ENCODE measurements around the gene MPP3. TPM values are rescaled to one million over a fixed set of nuclear protein-coding genes. Genes with fewer than 3 reads are reported as not detected.
"Not testable (repeated sequence)": the region's sequence is repeated elsewhere in the genome, so short reads cannot be mapped to it uniquely, and the experiment has no call there.

MPP3 gene
- total RNA-seq, 1 donor from 2014 or later = 11.8 TPM

DNA sequence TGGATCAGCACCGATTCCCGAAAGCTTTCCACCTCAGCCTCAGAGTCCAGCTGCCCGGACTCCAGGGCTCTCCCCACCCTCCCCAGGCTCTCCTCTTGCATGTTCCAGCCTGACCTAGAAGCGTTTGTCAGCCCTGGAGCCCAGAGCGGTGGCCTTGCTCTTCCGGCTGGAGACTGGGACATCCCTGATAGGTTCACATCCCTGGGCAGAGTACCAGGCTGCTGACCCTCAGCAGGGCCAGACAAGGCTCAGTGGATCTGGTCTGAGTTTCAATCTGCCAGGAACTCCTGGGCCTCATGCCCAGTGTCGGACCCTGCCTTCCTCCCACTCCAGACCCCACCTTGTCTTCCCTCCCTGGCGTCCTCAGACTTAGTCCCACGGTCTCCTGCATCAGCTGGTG is 29.0 kb upstream of the MPP3 start:
- no peak for DNase-seq (ENCODE audit: low spot score)

DNA sequence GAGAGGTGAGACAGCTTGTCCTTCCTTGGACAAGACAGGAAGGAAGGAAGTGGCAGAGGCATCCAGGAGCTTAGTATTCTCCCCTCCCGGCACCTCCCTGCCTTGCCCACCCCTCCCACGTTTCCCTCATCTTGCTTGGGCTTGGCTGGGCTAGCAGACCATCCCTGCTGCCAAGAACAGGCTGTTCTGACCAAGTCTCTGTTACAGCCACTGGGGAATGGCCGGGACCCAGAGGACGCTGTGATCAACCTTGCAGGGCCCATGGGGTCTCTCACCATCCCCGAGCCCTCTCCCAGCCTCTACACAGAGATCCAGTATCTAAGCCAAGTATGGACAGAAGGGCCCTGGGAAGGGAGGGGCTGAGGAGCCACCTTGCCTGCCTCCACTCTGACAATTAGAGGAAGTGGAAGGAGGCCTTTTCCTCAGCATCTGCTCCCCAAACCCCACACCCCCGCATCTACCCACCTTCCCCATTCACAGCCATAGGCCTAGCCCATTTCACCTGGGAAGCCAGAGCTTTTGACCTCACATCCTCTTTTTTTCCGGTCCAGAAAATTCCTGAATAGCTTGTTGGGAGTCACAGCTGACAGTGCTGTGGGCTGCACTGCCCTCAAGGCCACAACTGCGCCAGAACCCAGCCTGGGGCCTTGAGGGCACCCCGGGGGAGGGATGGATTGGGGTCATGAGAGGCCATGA is 28.1 kb upstream of the MPP3 start:
- DNase-seq (ENCODE audit: low spot score) = no peak

- DNase-seq (ENCODE audit: low spot score) = no peak
These were observed 27.3 kb upstream of the MPP3 start for GRCh38 chr17:43860077-43860725.

DNA sequence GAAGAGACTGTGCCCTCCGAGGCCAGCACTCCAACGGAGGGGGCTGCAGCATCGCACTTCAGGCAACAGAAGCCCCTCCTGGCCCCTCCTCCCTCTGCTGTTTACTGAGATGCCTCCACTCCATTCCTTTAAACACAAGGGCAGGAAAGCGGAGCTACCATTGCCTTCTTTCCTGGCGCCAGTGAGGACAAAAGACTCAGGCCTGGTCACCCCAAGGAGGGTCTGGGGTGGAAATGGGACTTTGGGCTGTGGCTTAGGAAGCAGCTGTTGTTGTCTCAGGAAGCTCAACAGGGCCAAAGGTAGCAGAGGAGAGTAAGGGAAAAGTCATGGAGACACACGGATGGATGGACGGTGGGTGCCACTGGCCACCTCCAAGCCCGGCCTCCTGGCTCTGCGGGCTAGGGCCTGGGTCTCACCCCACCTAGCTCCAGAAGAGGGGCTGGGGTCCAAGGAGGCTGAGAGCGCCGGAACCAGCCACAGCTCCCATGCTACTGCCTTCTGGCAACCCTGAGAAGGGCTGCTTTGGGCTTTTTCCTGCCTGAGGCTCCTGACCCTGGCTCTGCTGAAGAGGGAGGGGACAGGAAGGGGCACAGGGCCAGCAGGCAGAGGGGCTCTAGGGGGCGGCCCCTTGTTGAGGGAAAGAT is 25.1 kb upstream of the MPP3 start:
- DNase-seq (ENCODE audit: low spot score) = no peak

DNA sequence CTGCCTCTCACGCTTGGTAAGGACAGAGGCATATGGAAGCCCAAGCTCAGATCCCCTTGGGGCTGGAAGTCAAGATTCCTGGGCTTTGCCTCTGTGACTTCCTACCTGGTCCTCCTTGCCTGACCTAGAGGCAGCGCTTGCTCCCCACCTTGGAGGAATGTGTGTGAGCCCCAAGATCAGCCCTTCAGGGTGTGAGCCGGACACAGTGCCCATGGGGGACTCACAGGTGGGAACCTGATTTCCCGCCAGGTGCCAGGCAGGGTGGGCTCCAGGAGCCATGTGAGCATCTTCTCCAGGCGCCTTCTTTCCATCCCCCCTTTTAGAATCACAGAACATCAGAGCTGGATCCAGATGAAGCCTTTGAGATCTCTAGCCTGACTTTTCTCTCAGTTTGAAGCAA is 24.2 kb upstream of the MPP3 start:
- DNase-seq (ENCODE audit: low spot score) = no peak

DNA sequence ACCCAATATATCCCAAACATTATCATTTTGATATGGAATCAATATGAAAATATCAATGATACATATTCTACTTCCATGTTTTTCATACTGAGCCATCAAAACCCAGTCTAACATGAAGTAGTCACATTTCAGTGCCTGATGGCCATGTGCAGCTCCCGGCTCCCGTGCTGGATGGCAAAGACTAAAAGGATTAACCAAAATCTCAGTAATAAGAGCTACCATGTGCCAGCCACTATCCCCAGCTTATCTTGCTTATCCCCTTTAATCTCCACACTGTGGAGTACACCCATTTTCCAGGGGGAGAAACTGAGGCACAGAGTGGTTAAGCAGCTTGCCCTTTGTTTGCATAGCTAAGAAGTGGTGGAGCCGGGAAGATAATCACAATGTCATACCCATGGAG is 23.2 kb upstream of the MPP3 start:
- DNase-seq (ENCODE audit: low spot score) = no peak

- no peak for DNase-seq (ENCODE audit: low spot score)
These were observed 22.1 kb upstream of the MPP3 start for GRCh38 chr17:43855061-43855460.

DNA sequence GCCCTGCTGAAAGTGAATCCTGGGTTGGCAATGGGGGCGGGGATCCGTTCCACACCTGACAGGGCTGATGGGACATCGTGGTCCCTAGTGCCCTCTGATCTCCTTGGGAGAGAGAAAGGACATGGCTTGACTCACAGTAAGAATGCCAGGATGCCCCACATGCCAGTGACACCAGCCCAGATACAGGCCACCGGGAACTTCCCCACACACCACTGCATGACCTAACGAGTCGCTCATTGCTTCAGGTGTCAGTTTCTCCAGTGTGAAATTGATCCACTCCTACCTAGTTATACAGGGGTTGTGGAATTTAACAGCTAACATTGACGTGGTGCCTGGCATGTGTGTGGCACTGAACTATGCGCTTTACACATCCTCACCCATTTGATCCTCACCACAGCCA is 21.6 kb upstream of the MPP3 start:
- no peak for DNase-seq (ENCODE audit: low spot score)

DNA sequence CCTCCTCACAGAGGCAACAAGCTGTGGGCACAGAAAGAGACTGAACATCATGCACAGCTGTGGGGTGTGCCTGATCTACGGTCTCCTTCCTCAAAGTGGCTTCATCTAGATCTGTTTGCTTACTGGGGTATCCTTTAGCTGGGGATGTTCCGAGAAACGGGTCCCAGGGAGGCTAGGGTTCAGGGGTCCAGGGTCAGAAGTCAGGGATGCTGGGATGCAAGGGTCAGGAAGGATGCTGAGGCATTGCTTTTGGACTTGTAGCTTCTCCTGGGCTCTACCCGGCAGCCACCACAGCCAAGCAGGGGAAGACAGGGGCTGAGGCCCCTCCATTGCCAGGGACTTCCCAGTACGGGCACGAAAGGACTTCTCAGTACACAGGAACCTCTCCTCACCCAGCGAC is 20.6 kb upstream of the MPP3 start:
- DNase-seq (ENCODE audit: low spot score) = no peak

GRCh38 chr17:43852571-43852970 is 19.6 kb upstream of the MPP3 start:
- no peak for DNase-seq (ENCODE audit: low spot score)

DNA sequence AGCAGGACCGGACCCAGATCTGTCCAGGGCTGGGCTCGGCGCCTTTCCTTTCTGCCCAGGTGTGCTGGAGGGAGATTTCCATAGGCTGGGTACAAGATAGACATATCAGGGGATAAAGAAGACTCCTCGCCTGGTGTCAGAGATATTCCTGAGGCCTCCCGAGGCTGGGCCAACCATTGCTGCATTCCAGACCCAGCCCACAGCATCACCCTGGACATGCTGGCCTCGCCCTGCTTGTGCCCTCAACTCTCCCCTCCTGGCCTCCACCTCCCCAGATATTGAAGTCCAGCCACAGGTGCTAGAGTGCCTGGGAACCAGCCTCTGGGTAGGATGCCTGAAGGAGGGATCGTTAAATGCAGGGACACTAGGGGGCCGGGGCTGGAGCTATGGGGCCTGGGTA is 16.2 kb upstream of the MPP3 start:
- DNase-seq (ENCODE audit: low spot score) = no peak

GRCh38 chr17:43848601-43849000 is 15.7 kb upstream of the MPP3 start:
- DNase-seq (ENCODE audit: low spot score) = no peak

DNA sequence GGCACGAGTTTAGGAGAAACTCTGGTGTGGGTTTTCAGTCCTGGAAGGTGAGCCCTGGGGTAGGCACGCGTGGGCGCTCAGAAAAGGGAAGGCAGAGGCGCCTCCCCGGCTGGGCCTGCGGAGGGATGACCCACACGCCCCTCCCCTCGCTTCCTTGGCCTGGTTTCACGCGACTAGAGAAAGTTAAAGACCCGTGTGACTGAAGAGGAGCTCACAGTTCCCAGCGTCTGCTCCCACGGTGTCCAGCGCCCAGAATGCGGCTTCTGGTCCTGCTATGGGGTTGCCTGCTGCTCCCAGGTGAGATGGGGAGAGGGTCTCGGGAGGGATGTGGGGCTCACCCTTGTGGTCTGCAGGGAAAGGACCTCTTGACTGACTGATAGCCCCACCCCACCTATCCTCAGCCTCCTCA is 14.0 kb upstream of the MPP3 start, which contains the start of gene CD300LG:
Gene CD300LG (plus strand): TSS at position 214 of the 409 bp plus-strand sequence. CDS start 41 bp downstream, at position 255.
- DNase-seq (ENCODE audit: low spot score) = no peak

DNA sequence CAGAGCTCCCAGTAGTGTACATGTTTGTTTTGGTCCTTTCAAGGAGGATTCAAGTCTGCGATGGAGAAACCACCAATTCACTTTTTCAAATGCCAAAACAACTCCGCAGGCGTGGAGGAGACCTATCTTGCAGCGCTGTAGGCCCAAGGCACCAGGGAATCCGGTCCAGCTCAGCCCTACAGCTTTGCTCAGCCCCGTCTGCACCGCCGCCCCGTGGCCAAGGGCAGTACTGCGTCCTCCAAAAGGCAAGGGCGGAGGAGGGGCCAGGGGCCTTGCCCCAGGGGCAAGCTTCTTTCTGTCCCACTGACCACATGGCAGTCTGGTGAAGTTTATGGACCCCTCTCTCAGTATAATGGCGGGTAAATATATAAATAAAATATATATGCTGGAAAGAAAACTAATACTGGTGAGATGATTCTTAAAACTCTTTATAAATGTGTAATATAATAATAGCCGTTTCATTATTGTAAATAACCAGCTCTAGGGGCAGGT is 13.3 kb upstream of the MPP3 start:
- DNase-seq (ENCODE audit: low spot score) = peak; percentile 87

GRCh38 chr17:43845766-43846165 is 12.8 kb upstream of the MPP3 start:
- no peak for DNase-seq (ENCODE audit: low spot score)

DNA sequence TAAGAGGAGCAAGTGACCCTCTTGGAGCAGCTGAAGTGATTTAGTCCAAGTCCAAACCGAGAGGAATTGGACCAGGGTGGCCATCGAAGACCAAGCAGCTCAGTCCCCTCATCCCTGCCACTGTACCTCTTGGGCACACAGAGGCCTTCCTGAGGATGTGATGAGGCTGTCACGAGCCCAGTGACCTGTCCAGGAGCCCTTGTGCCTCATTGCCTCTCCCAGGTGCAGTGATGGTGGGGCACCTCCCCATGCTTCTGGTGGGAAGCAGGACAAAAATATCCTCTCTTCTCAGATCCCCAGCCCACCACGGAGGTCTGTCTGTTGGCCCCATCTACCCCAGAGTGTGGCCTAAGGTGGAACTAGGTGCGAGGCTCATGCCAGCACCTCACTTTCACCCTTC is 11.3 kb upstream of the MPP3 start:
- DNase-seq (ENCODE audit: low spot score) = no peak

- no peak for DNase-seq (ENCODE audit: low spot score)
These were observed 10.0 kb upstream of the MPP3 start for GRCh38 chr17:43842975-43843325.

- not testable (repeated sequence) for DNase-seq (ENCODE audit: low spot score)
These were observed 9.4 kb upstream of the MPP3 start for GRCh38 chr17:43842091-43842974.

GRCh38 chr17:43841282-43841681 is 8.3 kb upstream of the MPP3 start:
- DNase-seq (ENCODE audit: low spot score) = no peak

- no peak for DNase-seq (ENCODE audit: low spot score)
These were observed 7.9 kb upstream of the MPP3 start for GRCh38 chr17:43840814-43841213.

DNA sequence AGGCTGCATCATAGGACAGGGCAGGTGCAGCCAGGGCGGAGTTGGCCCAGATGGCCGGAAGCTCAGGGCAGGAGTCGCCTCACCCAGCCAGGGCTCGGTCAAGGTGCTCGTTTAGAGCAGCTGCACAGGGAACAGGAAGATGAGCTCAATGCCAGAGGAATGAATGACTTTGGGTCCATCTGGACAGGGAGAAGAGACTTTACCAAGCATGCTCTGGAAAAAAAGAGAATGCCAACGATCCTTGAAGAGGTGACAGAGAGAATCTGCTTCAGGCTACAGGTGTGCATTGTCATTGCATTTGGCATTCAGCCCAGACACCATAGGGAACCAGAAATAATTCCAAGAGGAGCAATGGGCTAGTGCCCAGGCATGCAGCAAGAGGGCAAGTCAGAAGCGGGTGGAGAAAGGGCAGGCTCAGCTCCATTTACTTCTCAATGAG is 6.7 kb upstream of the MPP3 start:
- no peak for DNase-seq (ENCODE audit: low spot score)

GRCh38 chr17:43834106-43834505 is 1.2 kb upstream of the MPP3 start:
- no peak for DNase-seq (ENCODE audit: low spot score)

All from ureter (tissue), 1 donor.